Gastrocnemius medialis (tissue), 4 donors: Measurements from ENCODE around the gene ZYG11B.

Experiments used
- CTCF ChIP-seq, 5 experiments: fragments of 450-650 bp in 3 of 5; fragments of 200-600 bp in 2 of 5; sonication (generic) in 2 of 5; IDR thresholded peaks in 4 of 5; conservative IDR thresholded peaks in 1 of 5; 1 replicate in 4 of 5; 2 replicates in 1 of 5; pipeline ENCODE4 v1.5.1; 2016 to 2019; ENCODE audit warnings: antibody characterized with exemption in 5 of 5, mild to moderate bottlenecking in 3 of 5, moderate library complexity in 3 of 5
- POLR2A ChIP-seq, 2 donors: fragments of 450-650 bp; IDR thresholded peaks; one replicate each; pipeline ENCODE4 v1.6.1; 2017; ENCODE audit warnings: antibody characterized with exemption in 2 of 2, mild to moderate bottlenecking in 2 of 2, moderate library complexity in 2 of 2

- TF ChIP-seq POLR2A (IDR thresholded peaks at IDR 0.05) (no peak), CTCF (IDR thresholded peaks at IDR 0.05 in 4 of 5, conservative IDR thresholded peaks at IDR 0.05 in 1 of 5) (no peak)
Observed at GRCh38 chr1:52681136-52681535, 45.1 kb upstream of the ZYG11B start.
